Epithelial cell of alveolus of lung (primary cell): ENCODE data around the gene GBF1. TPM values are rescaled to one million over a fixed set of nuclear protein-coding genes. Genes with fewer than 3 reads are reported as not detected.

Source experiments
- total RNA-seq: library from RNA; depleted of rRNA; stranded (reverse); fragments of >200 nt; gene quantifications from 2 replicates; pipeline ENCODE4 v1.2.1, GENCODE V29; 2015

The GBF1 gene, protein sequence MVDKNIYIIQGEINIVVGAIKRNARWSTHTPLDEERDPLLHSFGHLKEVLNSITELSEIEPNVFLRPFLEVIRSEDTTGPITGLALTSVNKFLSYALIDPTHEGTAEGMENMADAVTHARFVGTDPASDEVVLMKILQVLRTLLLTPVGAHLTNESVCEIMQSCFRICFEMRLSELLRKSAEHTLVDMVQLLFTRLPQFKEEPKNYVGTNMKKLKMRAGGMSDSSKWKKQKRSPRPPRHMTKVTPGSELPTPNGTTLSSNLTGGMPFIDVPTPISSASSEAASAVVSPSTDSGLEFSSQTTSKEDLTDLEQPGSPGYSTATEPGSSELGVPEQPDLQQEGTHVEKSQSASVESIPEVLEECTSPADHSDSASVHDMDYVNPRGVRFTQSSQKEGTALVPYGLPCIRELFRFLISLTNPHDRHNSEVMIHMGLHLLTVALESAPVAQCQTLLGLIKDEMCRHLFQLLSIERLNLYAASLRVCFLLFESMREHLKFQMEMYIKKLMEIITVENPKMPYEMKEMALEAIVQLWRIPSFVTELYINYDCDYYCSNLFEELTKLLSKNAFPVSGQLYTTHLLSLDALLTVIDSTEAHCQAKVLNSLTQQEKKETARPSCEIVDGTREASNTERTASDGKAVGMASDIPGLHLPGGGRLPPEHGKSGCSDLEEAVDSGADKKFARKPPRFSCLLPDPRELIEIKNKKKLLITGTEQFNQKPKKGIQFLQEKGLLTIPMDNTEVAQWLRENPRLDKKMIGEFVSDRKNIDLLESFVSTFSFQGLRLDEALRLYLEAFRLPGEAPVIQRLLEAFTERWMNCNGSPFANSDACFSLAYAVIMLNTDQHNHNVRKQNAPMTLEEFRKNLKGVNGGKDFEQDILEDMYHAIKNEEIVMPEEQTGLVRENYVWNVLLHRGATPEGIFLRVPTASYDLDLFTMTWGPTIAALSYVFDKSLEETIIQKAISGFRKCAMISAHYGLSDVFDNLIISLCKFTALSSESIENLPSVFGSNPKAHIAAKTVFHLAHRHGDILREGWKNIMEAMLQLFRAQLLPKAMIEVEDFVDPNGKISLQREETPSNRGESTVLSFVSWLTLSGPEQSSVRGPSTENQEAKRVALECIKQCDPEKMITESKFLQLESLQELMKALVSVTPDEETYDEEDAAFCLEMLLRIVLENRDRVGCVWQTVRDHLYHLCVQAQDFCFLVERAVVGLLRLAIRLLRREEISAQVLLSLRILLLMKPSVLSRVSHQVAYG (N-terminal part only)
- total RNA-seq, result 30.1 and 39.0 TPM in 2 replicates

DNA sequence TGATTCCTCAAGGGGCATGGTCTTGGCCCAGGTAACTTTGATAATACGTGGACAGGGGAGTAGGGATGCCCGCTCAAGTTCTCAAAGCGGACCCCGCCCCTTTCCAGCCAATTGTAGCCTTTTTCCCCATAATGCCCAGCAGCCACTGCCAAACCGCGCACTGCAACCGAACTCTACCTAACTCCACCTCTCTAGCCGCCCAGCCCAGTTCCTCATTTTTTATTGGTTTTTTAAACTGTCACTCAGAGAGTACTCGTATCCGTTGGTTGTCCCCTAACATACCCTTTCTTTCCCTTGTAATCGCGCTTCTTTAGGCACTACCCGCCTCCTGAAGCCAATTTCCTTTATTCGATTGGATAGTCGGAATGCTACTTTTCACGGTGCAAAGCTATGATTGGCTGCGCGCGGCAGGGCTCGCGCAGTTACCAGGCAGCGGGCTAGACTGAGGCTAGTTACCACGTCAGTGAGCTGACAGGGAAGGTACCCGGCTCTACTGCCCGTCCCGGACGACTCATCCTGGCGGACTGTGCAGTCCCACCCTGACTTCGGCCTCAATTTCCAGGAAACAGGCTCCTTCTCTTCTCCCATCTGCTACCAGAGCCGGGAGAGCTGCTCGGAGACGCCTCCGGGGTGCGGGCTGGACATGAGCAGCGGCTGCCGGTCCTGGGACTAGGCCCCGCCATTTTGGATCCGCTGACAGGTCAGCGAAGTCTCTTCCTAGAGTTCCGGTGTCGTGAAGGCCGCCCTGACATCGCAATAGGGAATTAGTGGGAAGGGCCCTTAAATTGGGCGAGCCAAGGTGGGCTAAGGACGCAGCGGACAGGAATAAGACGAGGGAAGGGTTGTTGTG, at the start of gene GBF1:
GBF1 (plus strand) TSS at position 451 of the 850 bp plus-strand sequence. CDS start 13,407 bp downstream, outside the sequence.

DNA sequence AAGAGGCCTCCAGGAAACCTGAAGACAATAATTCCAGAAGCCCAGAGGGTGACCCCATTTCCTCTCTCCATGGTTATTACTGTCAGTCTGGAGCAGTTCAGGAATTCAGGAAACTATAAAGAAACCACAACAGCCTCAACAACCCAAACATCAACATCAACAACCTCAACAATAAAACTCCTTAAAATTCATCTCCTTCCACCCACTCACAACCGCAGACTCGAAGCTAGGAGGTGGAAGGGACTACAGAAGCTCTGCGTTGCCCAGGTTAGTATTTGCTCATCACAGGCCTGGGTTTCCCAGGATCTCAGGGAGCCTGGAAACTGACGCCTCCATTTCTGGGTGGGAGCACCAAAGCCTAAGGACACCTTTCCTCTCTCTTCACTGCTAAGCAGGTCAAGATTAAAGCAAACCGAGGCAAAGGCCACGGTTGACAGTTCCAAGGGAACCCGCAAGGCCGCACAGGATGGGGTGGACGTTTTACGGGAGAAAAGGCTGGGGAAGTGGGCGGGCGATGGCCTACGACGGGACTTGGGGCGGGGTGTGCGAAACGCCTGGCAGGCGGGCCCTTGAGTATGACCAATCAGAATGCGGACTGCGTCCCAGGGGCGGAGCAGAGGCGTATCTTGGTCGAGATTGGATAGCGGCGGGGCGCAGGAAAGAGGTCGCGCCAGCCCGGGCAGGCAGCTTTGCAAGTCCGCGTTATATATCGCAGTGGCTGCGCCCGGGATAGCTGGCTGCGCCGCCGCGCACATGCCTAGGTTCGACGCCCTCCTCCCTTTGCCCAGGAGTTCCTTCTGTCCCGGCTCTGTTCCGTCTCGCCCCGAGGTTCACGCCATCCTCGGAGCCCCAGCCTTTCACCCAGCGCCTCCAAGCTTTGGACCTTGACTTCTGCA, 19.4 kb upstream of the GBF1 start, which contains the start of gene ELOVL3:
ELOVL3 (plus strand) TSS at position 654 of the 896 bp plus-strand sequence. CDS start 250 bp downstream, outside the sequence.

DNA sequence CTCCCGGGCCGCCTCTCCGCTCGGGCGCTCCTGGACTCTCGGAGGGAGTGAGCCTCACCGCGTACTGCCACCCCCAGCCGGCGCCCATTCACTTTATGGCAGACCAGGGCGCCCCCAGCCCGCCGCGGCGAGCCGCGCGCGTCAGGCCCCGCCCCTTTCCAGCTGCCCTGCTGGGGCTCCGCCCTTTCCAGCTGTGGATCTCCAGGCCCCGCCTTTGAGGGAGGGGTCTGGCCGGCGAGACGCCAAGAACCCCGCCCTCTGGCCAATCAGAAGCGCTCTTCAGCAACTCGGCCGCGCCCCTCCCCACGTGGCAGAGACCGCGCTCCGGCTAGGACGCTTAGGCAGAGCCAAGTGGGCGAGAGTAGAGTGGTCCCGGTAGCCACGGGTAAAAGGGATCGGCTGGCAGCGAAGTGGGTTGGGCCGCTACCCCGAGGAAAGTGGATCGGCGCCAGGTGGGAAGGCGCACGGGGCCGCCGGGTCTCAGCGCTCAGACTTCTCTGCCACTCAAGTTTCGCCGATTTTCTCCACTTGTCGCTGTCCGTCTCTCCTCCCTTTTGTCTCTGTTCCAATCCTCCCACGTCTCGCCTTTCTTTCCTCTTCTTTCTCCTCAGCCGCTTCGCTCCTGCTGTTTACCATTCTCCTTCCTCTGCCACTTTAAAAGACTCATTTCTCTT, 3.8 kb upstream of the GBF1 start, which contains the start of gene PITX3:
PITX3 (minus strand) TSS at position 69 of the 674 bp plus-strand sequence. CDS start 9,432 bp downstream, outside the sequence.

DNA sequence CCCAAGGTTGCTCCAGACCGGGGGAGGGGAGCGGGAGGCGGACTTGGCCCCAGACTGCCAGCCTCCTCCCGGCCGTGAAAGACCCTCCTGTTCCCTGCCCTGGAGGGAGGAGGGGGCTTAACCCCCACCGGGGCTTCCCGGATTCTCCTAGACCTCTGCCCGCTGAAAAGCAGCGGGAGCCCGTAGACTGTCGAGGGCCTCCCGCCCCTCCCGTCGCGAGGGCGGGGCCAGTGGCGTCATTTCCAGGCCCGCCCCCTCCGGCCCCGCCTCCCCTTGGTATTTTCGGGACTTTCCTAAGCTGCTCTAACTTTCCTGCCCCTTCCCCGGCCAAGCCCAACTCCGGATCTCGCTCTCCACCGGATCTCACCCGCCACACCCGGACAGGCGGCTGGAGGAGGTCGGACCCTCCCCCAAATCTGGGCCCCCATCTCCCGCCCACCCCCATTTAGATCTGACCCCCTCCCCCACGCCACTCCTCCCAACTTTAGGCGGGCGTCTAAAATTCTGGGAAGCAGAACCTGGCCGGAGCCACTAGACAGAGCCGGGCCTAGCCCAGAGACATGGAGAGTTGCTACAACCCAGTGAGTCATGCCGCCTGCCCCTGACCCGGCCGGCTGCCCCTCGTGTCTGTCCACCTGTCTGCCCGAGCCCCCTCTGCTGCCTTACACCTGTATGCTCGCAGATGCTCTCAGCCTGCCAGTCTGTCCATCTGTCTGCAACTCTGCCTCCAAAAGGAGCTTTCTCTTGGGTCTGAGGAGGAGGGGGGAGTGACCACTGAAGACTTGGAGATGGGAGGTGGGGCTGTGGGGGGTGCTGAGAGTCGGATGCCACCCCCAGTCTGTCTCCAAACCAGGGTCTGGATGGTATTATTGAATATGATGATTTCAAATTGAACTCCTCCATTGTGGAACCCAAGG, 150.3 kb downstream of the GBF1 start, which contains the start of gene NFKB2:
NFKB2 (plus strand) TSS at position 306 of the 917 bp plus-strand sequence; CDS start at position 561, 255 bp downstream.

DNA sequence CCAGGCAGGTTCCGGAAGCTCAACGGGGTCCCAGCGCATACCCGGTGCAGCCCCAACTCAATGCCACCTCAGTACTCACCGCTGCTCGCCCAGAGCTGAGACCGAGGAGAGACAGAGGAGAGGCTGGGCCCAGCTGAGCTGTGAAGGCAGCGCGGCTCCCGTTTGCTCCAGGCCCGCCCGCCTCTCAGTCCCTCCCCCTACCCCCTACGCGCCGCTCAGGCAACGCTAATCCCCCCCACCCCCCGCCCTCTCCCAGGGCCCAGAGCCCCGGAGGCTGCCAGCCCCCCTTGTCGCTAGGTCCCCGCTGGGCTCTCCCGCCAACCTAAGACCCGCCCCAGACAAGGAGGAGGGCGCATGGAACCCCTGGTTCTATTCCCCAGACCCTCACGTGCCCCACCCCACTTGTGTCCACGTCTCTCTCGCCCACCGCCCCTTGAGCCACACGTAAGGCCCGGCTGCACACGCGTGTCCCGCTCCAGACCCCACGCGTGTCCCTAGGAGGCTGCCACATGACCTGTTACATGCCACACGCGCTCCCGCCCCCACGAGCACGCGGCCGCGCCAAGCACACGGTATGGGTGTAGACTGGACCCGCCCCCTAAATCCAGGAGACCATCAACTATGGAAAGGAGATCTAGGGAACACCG, 173.4 kb downstream of the GBF1 start, which contains the start of gene PSD:
PSD (minus strand) TSS at position 164 of the 647 bp plus-strand sequence. CDS start 1,747 bp downstream, outside the sequence.

DNA sequence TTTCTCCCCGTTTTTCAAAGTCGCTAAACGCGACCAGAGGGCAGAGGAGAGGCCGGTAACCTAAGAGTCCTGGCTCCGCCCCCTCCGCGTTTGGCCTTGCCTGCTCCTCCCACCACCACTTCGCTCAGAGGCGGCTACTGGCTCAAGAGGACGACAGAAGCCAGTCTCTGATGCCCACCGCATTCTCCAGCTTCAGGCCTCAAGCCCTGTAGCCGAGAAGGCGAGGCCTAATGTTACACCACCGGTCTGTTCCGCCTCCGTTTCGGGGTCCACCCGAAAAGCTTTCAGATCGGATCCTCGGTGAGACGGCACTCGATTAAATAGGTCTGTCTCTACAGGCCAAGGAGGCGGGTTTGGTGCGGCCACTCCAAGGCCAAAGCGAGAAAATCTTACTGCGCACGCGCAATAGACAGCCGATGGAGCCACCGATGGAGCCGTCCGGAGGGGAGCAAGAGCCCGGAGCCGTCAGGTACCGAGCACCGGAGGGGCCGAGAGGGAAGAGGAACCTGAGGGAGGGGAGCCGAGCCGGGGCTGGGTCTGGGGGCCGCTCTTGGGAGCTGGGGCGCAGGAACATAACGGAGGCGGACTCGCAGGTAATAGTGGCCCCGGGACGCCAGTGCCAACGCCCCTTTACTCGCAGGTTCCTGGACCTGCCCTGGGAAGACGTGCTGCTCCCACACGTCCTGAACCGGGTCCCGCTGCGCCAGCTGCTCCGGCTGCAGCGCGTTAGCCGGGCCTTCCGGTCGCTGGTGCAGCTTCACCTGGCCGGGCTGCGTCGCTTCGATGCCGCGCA, 175.6 kb downstream of the GBF1 start, which contains the start of gene FBXL15:
FBXL15 (plus strand) TSS at position 123 of the 793 bp plus-strand sequence; CDS start at position 417, 294 bp downstream.

Other genes with a start within 250 kb of the GBF1 start
- 3.2 and 7.4 TPM in 2 replicates for gene ARMH3, start 189.4 kb upstream of the GBF1 start, total RNA-seq
- 34.1 and 40.9 TPM in 2 replicates for gene HPS6, start 180.2 kb upstream of the GBF1 start, total RNA-seq
- gene LDB1, start 125.2 kb upstream of the GBF1 start, total RNA-seq, result 23.3 and 49.0 TPM in 2 replicates
- 14.6 and 23.0 TPM in 2 replicates for gene PPRC1, start 112.5 kb upstream of the GBF1 start, total RNA-seq
- 59.4 and 68.0 TPM in 2 replicates for gene NOLC1, start 93.1 kb upstream of the GBF1 start, total RNA-seq
- gene ELOVL3, start 19.2 kb upstream of the GBF1 start, total RNA-seq, result 1.3 TPM in 1 of 2 replicates, not detected in the other
- 0.16 and 1.3 TPM in 2 replicates for gene PITX3, start 4.0 kb upstream of the GBF1 start, total RNA-seq
- 19.2 and 52.1 TPM in 2 replicates for gene NFKB2, start 150.2 kb downstream of the GBF1 start, total RNA-seq
- gene PSD, start 173.3 kb downstream of the GBF1 start, total RNA-seq, result 6.8 and 12.2 TPM in 2 replicates
- gene FBXL15, start 175.3 kb downstream of the GBF1 start, total RNA-seq, result 14.6 and 14.7 TPM in 2 replicates
- gene CUEDC2, start 187.0 kb downstream of the GBF1 start, total RNA-seq, result 122 and 133 TPM in 2 replicates
- gene C10orf95, start 206.0 kb downstream of the GBF1 start, total RNA-seq, result not detected in 2 replicates